ENCODE results near the gene PLK3.

GRCh38 chr1:44805311-44806024, 5.3 kb downstream of the PLK3 start:
- no peak for TF ChIP-seq POLR2A (IDR thresholded peaks at IDR 0.05)
- TF ChIP-seq CTCF (IDR thresholded peaks at IDR 0.05) = no peak
